ENCODE data around the gene ITGAD. TPM values are rescaled to one million over a fixed set of nuclear protein-coding genes. Genes with fewer than 3 reads are reported as not detected.

Gene ITGAD
- total and polyA plus RNA-seq, 4 donors = 0.04 to 3.6 (median 2.1) TPM

DNA sequence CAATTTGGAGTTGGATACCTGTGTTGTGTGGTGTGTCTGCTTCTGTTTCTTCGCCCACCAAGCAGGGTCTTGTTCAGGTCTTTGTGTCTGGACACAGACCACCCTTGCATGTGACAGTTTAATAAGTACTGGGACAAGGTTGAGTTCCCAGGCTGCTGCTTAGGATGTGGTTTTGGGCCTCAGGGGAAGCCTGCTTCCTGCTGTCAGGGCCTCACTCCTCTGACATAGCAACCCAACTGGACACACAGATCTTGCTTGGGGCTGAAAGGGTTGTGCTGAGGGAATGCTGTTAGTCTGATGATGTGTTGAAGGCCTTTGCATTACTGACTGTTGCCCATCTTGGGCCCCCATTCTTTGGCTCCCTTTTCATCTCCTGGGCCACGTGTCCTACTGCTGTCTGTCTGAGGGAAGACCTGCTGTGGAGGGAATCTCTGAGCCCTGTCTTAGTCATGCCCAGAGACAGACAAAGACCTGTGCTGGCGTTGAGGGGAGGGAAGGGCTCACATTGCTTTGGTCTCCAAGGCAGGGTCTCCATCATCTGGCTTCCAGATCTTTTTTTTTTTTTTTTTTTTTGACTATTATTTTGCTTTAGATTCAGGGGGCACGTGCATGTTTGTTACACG lies 74.1 kb downstream of the ITGAD start:
- H3K4me1 ChIP-seq (ENCODE audit: control insufficient read depth in 4 of 4, insufficient read depth in 4 of 4, low read length in 3 of 4) = peaks cover 4 to 20% (median 10%) of the 10 kb centered on the region in 4 donors
- no peak overlapping the region for H3K4me3 ChIP-seq (ENCODE audit: low read depth in 1 of 3, low read length in 3 of 3)
- H3K9me3 ChIP-seq (ENCODE audit: control insufficient read depth in 4 of 4, low read length in 3 of 4) = no peaks in the 10 kb centered on the region
- H3K9ac ChIP-seq (ENCODE audit: low read depth in 1 of 2, low read length in 2 of 2) = no peak overlapping the region
- DNase-seq (ENCODE audit: low spot score) = no peak
- H3K36me3 ChIP-seq (ENCODE audit: control insufficient read depth in 4 of 4, insufficient read depth in 3 of 4, low read depth in 1 of 4, low read length in 3 of 4) = peaks cover 0 to 23% (median 3%) of the 10 kb centered on the region in 4 donors
- H3K27me3 ChIP-seq (ENCODE audit: control insufficient read depth in 4 of 4, insufficient read depth in 4 of 4, low read length in 3 of 4) = no peaks in the 10 kb centered on the region
- WGBS = 88% methylated on average over 5 of the region's 5 CpGs
- no peak overlapping the region for H3K27ac ChIP-seq (ENCODE audit: low read depth in 1 of 2, low read length in 2 of 2)
- TF ChIP-seq, protein P1, sequence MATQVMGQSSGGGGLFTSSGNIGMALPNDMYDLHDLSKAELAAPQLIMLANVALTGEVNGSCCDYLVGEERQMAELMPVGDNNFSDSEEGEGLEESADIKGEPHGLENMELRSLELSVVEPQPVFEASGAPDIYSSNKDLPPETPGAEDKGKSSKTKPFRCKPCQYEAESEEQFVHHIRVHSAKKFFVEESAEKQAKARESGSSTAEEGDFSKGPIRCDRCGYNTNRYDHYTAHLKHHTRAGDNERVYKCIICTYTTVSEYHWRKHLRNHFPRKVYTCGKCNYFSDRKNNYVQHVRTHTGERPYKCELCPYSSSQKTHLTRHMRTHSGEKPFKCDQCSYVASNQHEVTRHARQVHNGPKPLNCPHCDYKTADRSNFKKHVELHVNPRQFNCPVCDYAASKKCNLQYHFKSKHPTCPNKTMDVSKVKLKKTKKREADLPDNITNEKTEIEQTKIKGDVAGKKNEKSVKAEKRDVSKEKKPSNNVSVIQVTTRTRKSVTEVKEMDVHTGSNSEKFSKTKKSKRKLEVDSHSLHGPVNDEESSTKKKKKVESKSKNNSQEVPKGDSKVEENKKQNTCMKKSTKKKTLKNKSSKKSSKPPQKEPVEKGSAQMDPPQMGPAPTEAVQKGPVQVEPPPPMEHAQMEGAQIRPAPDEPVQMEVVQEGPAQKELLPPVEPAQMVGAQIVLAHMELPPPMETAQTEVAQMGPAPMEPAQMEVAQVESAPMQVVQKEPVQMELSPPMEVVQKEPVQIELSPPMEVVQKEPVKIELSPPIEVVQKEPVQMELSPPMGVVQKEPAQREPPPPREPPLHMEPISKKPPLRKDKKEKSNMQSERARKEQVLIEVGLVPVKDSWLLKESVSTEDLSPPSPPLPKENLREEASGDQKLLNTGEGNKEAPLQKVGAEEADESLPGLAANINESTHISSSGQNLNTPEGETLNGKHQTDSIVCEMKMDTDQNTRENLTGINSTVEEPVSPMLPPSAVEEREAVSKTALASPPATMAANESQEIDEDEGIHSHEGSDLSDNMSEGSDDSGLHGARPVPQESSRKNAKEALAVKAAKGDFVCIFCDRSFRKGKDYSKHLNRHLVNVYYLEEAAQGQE (IDR thresholded peaks at IDR 0.05) = no peak

- no peaks in the 10 kb centered on the region for H3K9me3 ChIP-seq (ENCODE audit: control insufficient read depth in 4 of 4, low read length in 3 of 4)
- DNase-seq (ENCODE audit: low spot score) = no peak
- no peak overlapping the region for H3K4me3 ChIP-seq (ENCODE audit: low read depth in 1 of 3, low read length in 3 of 3)
- no peaks in the 10 kb centered on the region for H3K27me3 ChIP-seq (ENCODE audit: control insufficient read depth in 4 of 4, insufficient read depth in 4 of 4, low read length in 3 of 4)
- no peak overlapping the region for H3K9ac ChIP-seq (ENCODE audit: low read depth in 1 of 2, low read length in 2 of 2)
- 95% methylated on average over 5 of the region's 5 CpGs for WGBS
- TF ChIP-seq GABPA (IDR thresholded peaks at IDR 0.05 in 1 of 2, conservative IDR thresholded peaks at IDR 0.05 in 1 of 2) = no peak
- TF ChIP-seq ZBTB33 (IDR thresholded peaks at IDR 0.05) = no peak
- no peak for TF ChIP-seq FOXA1 (IDR thresholded peaks at IDR 0.05)
- no peak for TF ChIP-seq YY1 (IDR thresholded peaks at IDR 0.05)
- no peak for TF ChIP-seq FOXA2 (IDR thresholded peaks at IDR 0.05)
- no peak for TF ChIP-seq EGR1 (IDR thresholded peaks at IDR 0.05; ENCODE audit: low read depth in 2 of 2)
- TF ChIP-seq, protein P2, sequence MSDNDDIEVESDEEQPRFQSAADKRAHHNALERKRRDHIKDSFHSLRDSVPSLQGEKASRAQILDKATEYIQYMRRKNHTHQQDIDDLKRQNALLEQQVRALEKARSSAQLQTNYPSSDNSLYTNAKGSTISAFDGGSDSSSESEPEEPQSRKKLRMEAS (IDR thresholded peaks at IDR 0.05) = no peak
- TF ChIP-seq RAD21 (IDR thresholded peaks at IDR 0.05) = no peak
- no peak for TF ChIP-seq JUND (IDR thresholded peaks at IDR 0.05)
- peaks cover 8 to 18% (median 11%) of the 10 kb centered on the region in 4 donors for H3K4me1 ChIP-seq (ENCODE audit: control insufficient read depth in 4 of 4, insufficient read depth in 4 of 4, low read length in 3 of 4)
- no peak overlapping the region for H3K27ac ChIP-seq (ENCODE audit: low read depth in 1 of 2, low read length in 2 of 2)
- peaks cover 0 to 23% (median 3%) of the 10 kb centered on the region in 4 donors for H3K36me3 ChIP-seq (ENCODE audit: control insufficient read depth in 4 of 4, insufficient read depth in 3 of 4, low read depth in 1 of 4, low read length in 3 of 4)
These were observed 74.7 kb downstream of the ITGAD start for GRCh38 chr16:31467858-31468257.

DNA sequence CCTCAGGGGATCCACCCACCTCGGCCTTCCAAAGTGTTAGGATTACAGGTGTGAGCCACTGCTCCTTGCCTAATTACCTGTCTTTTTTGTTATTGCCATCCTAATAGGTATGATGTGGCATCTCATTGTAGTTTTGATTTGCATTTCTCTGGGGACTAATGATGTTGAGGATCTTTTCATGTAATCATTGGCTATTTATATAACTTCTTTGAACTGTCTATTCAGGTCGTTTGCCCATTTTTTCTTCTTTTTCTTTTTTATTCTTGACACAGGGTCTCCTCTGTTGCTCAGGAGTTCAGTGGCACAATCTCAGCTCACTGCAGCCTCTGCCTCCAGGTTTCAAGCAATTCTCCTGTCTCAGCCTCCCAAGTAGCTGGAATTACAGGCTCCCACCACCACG lies 77.5 kb downstream of the ITGAD start:
- H3K36me3 ChIP-seq (ENCODE audit: control insufficient read depth in 4 of 4, insufficient read depth in 3 of 4, low read depth in 1 of 4, low read length in 3 of 4) = peaks cover 0 to 16% (median 2%) of the 10 kb centered on the region in 4 donors
- no peak for DNase-seq (ENCODE audit: low spot score)
- H3K4me1 ChIP-seq (ENCODE audit: control insufficient read depth in 4 of 4, insufficient read depth in 4 of 4, low read length in 3 of 4) = peaks cover 5 to 15% (median 10%) of the 10 kb centered on the region in 4 donors
- H3K9ac ChIP-seq (ENCODE audit: low read depth in 1 of 2, low read length in 2 of 2) = no peak overlapping the region
- no peaks in the 10 kb centered on the region for H3K9me3 ChIP-seq (ENCODE audit: control insufficient read depth in 4 of 4, low read length in 3 of 4)
- WGBS = 87% methylated on average over 3 of the region's 3 CpGs
- no peak overlapping the region for H3K4me3 ChIP-seq (ENCODE audit: low read depth in 1 of 3, low read length in 3 of 3)
- no peaks in the 10 kb centered on the region for H3K27me3 ChIP-seq (ENCODE audit: control insufficient read depth in 4 of 4, insufficient read depth in 4 of 4, low read length in 3 of 4)
- H3K27ac ChIP-seq (ENCODE audit: low read depth in 1 of 2, low read length in 2 of 2) = no peak overlapping the region
- TF ChIP-seq YY1 (IDR thresholded peaks at IDR 0.05) = no peak
- no peak for TF ChIP-seq GABPA (IDR thresholded peaks at IDR 0.05 in 1 of 2, conservative IDR thresholded peaks at IDR 0.05 in 1 of 2)
- no peak for TF ChIP-seq HNF4A (conservative IDR thresholded peaks at IDR 0.05)
- TF ChIP-seq, protein P2 (IDR thresholded peaks at IDR 0.05) = no peak
- TF ChIP-seq CTCF (IDR thresholded peaks at IDR 0.05; ENCODE audit: low read depth, low read length, missing input control) = no peak
- TF ChIP-seq RXRA (IDR thresholded peaks at IDR 0.05) = no peak
- no peak for TF ChIP-seq ZBTB33 (IDR thresholded peaks at IDR 0.05)
- no peak for TF ChIP-seq TAF1 (conservative IDR thresholded peaks at IDR 0.05)
